A673 (cell line): ENCODE results near the gene SPIN3. TPM values are rescaled to one million over a fixed set of nuclear protein-coding genes. Genes with fewer than 3 reads are reported as not detected.

Experiments
- BruUV-seq: library from RNA; stranded (reverse); fragments of 400-500 nt; replicated peaks from 2 replicates; lab custom pipeline; 2021; lab: Mats Ljungman, UMichigan
- CTCF ChIA-PET: fragments of 300-600 bp; sonication (Branson Sonifier 250); formaldehyde crosslinking; loops from one replicate; lab custom pipeline; 2022; ENCODE audit warnings: antibody characterized with exemption; lab: Charles Lee
- POLR2A ChIA-PET: fragments of 300-600 bp; sonication (Branson Sonifier 250); formaldehyde crosslinking; loops from one replicate; lab custom pipeline; 2022; ENCODE audit warnings: antibody characterized with exemption; ENCODE audit not compliant: low non-redundant PET; lab: Charles Lee
- DNase-seq: peaks from one replicate; pipeline ENCODE4 v3.0.0-alpha.2; 2015; ENCODE audit warnings: low spot score
- H3K27ac ChIP-seq: fragments of 200-600 bp; sonication (generic); 2 replicates; pipeline ENCODE4 v1.5.1; 2016; ENCODE audit warnings: mixed run types, low read depth, mild to moderate bottlenecking, mixed read lengths, antibody characterized with exemption, low read length; ENCODE audit not compliant: poor library complexity, severe bottlenecking
- H3K27me3 ChIP-seq: fragments of 200-600 bp; sonication (generic); replicated peaks from 2 replicates; pipeline ENCODE4 v1.6.1; 2017; ENCODE audit warnings: mixed run types, low read depth, mild to moderate bottlenecking, mixed read lengths, antibody characterized with exemption, low read length; ENCODE audit not compliant: insufficient read depth, poor library complexity
- H3K36me3 ChIP-seq: fragments of 200-600 bp; sonication (generic); 2 replicates; pipeline ENCODE4 v1.6.1; 2016; ENCODE audit warnings: mixed run types, mild to moderate bottlenecking, mixed read lengths, antibody characterized with exemption, low read length; ENCODE audit not compliant: insufficient read depth, poor library complexity, severe bottlenecking
- H3K4me1 ChIP-seq: fragments of 200-600 bp; sonication (generic); 2 replicates; pipeline ENCODE4 v1.6.1; 2017; ENCODE audit warnings: mixed run types, mild to moderate bottlenecking, mixed read lengths, antibody characterized with exemption, low read length; ENCODE audit not compliant: insufficient read depth, poor library complexity, severe bottlenecking
- H3K4me3 ChIP-seq: fragments of 200-600 bp; sonication (generic); 2 replicates; pipeline ENCODE4 v1.5.1; 2016; ENCODE audit warnings: low read depth, mixed run types, mild to moderate bottlenecking, mixed read lengths, low read length; ENCODE audit not compliant: poor library complexity, severe bottlenecking
- H3K9me3 ChIP-seq: fragments of 200-600 bp; sonication (generic); 2 replicates; pipeline ENCODE4 v1.6.1; 2016; ENCODE audit warnings: mixed run types, low read depth, mild to moderate bottlenecking, mixed read lengths, antibody characterized with exemption, low read length; ENCODE audit not compliant: poor library complexity, severe bottlenecking
- EZH2 ChIP-seq: fragments of 200-600 bp; sonication (generic); IDR thresholded peaks from 2 replicates; pipeline ENCODE4 v1.6.1; 2017; ENCODE audit warnings: borderline replicate concordance, low read depth, mild to moderate bottlenecking, mixed read lengths, antibody characterized with exemption, low read length; ENCODE audit not compliant: poor library complexity, severe bottlenecking
- intact Hi-C: fragments of 100-400 bp; cut with micrococcal nuclease; formaldehyde crosslinking; loops from one replicate; pipeline ENCODE4 v1.10.0; 2022; ENCODE audit not compliant: unreplicated experiment
- total RNA-seq: library from RNA; stranded (reverse); gene quantifications from 2 replicates; pipeline ENCODE4 v1.2.3, GENCODE V29; 2021
- TF ChIP-seq, protein P1 (sequence below): fragments of 300-800, 200-600 bp; sonication (generic); conservative IDR thresholded peaks from 2 replicates; pipeline ENCODE4 v1.5.1; 2017; ENCODE audit warnings: low read depth, mild to moderate bottlenecking, antibody characterized with exemption, low read length, moderate library complexity, mixed read lengths

The SPIN3 gene
- total RNA-seq, 1 experiment from 2014 or later: 7.3 TPM

DNA sequence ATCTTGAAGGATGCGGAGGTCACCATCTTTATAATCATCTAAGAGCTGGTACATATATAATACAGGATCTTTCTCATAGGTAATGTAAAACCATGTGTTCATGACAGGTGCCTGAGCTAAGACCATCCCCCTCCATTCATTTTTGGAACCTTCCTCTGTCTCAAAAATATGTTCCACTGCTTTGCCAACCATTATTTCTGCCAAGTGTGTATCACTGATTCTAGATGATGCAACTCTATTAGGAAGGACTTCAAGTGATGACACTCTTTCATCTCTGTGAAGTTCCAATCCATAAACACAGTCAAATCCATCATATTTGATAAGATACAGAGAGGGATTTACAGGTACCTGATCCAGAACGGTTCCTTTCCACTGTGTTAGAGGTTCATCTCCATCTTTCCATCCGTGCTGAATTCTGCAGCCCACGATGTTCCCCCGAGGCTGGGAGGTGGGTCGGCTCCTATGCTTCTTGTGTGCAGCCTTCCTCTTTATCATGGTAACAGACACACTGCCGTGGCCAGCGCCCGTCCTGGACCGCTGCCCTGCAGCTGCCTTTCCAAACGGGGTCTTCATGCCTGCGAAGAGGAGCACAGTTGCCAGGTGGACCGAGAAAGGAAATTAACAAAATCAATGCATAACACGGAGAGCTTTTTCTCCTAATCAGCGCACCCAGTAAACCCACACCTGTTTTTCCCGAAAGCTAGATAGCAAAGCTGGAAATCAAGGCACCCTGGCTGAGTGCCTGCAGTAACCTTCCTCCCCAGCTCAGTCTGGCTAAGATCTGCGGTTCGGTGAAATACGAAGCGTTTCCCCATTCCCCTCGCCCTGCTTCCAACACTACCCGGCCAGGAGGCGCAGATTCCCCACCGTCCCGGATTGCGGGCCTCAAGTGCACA is 718 bp downstream of the SPIN3 start:
- H3K9me3 ChIP-seq: no peaks in the 10 kb centered on the region
- intact Hi-C loops: no loop called here
- peak overlapping the region; percentile 57 for H3K4me3 ChIP-seq
- no peak for TF ChIP-seq EZH2
- TF ChIP-seq, protein P1, sequence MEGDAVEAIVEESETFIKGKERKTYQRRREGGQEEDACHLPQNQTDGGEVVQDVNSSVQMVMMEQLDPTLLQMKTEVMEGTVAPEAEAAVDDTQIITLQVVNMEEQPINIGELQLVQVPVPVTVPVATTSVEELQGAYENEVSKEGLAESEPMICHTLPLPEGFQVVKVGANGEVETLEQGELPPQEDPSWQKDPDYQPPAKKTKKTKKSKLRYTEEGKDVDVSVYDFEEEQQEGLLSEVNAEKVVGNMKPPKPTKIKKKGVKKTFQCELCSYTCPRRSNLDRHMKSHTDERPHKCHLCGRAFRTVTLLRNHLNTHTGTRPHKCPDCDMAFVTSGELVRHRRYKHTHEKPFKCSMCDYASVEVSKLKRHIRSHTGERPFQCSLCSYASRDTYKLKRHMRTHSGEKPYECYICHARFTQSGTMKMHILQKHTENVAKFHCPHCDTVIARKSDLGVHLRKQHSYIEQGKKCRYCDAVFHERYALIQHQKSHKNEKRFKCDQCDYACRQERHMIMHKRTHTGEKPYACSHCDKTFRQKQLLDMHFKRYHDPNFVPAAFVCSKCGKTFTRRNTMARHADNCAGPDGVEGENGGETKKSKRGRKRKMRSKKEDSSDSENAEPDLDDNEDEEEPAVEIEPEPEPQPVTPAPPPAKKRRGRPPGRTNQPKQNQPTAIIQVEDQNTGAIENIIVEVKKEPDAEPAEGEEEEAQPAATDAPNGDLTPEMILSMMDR: no peak
- TSS peak; percentile 37 for BruUV-seq
- no peaks in the 10 kb centered on the region for H3K4me1 ChIP-seq
- no peak for DNase-seq
- no peaks in the 10 kb centered on the region for H3K27me3 ChIP-seq
- H3K27ac ChIP-seq: no peak overlapping the region
- H3K36me3 ChIP-seq: no peaks in the 10 kb centered on the region
- POLR2A ChIA-PET: no interaction called here
- CTCF ChIA-PET: no interaction called here

DNA sequence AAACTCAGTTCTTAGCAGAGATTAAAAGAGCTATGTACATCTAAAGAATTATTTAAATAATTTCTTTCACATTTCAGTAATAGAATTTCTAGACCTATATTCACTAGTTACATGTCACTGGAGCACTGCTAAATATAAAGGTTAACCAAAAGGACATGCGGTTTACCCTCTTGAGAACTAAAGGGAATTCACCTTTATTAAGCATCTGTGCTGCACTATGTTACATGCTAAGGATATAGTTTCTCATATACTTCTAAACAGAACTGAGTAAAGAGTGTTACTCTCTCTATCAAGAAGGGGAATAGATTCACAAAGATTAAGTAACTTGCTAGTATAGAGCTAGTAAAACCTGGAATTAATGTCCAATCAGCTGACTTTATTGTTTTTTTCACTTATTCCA is 7.6 kb downstream of the SPIN3 start:
- Histone ChIP-seq H3K9me3 (no peaks in the 10 kb centered on the region), H3K36me3 (no peaks in the 10 kb centered on the region), H3K27me3 (no peaks in the 10 kb centered on the region), H3K4me3 (no peak overlapping the region), H3K27ac (no peak overlapping the region), H3K4me1 (no peaks in the 10 kb centered on the region)
- intact Hi-C loops: no loop called here
- CTCF ChIA-PET: no interaction called here
- POLR2A ChIA-PET: no interaction called here
- BruUV-seq: no TSS peak
- no peak for DNase-seq
- TF ChIP-seq, protein P1: no peak
- no peak for TF ChIP-seq EZH2

DNA sequence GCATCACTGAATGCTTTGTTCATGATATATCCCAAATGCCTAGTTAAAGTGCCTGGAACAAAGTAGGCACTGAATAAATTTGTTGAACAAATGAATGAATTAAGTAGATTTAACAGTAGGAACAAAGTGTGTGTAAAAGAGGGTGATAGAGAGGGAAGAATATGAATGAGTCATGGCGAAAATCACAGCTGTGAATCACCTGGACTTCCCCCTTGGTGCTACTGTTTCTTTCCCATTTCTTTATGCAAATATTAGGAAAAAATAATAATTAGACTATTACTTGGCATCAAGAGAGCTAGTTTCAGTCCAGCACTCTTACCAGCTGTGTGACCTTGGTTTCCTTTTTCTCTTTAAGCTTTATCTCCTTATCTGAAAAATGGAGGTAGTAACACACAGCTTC is 9.2 kb downstream of the SPIN3 start:
- no peak for DNase-seq
- Histone ChIP-seq H3K27ac (no peak overlapping the region), H3K9me3 (no peaks in the 10 kb centered on the region), H3K36me3 (no peaks in the 10 kb centered on the region), H3K4me3 (no peak overlapping the region), H3K4me1 (no peaks in the 10 kb centered on the region), H3K27me3 (no peaks in the 10 kb centered on the region)
- intact Hi-C loops: no loop called here
- BruUV-seq: no TSS peak
- CTCF ChIA-PET: no interaction called here
- POLR2A ChIA-PET: no interaction called here
- no peak for TF ChIP-seq EZH2
- TF ChIP-seq, protein P1: no peak
